Karpas-422 (cell line): ENCODE measurements around the gene MXRA7. TPM values are rescaled to one million over a fixed set of nuclear protein-coding genes. Genes with fewer than 3 reads are reported as not detected.

ENCODE experiments used
- DNase-seq: peaks from one replicate; pipeline ENCODE4 v3.0.0-alpha.2; 2015
- H2AFZ ChIP-seq: fragments of 200-600 bp; sonication (generic); 2 replicates; pipeline ENCODE4 v1.6.1; 2014; ENCODE audit warnings: antibody characterized with exemption, low read length, mixed read lengths
- H3K27ac ChIP-seq: fragments of 200-600 bp; sonication (generic); 2 replicates; pipeline ENCODE4 v1.5.1; 2014; ENCODE audit warnings: mild to moderate bottlenecking, low read length, moderate library complexity
- H3K27me3 ChIP-seq: fragments of 200-600 bp; sonication (generic); 2 replicates; pipeline ENCODE4 v1.6.1; 2014; ENCODE audit warnings: low read length, mixed read lengths
- H3K36me3 ChIP-seq: fragments of 200-600 bp; sonication (generic); 2 replicates; pipeline ENCODE4 v1.6.1; 2014; ENCODE audit warnings: low read length, mixed read lengths; ENCODE audit not compliant: insufficient read depth
- H3K4me1 ChIP-seq: fragments of 200-600 bp; sonication (generic); 2 replicates; pipeline ENCODE4 v1.6.1; 2014; ENCODE audit warnings: mild to moderate bottlenecking, low read length, mixed read lengths
- H3K4me2 ChIP-seq: fragments of 200-600 bp; sonication (generic); 2 replicates; pipeline ENCODE4 v1.6.1; 2014; ENCODE audit warnings: low read length, low read depth, mild to moderate bottlenecking; ENCODE audit not compliant: poor library complexity, severe bottlenecking
- H3K4me3 ChIP-seq: fragments of 200-600 bp; sonication (generic); 2 replicates; pipeline ENCODE4 v1.5.1; 2014; ENCODE audit warnings: mild to moderate bottlenecking, antibody characterized with exemption, low read length, mixed read lengths
- H3K79me2 ChIP-seq: fragments of 200-600 bp; sonication (generic); 2 replicates; pipeline ENCODE4 v1.6.1; 2014; ENCODE audit warnings: mild to moderate bottlenecking, low read length, mixed read lengths
- H3K9ac ChIP-seq: fragments of 200-600 bp; sonication (generic); 2 replicates; pipeline ENCODE4 v1.6.0; 2014; ENCODE audit warnings: low read length
- H3K9me2 ChIP-seq: fragments of 200-600 bp; sonication (generic), shearing (Covaris generic); replicated peaks from 2 replicates; pipeline ENCODE4 v1.6.0; 2014; ENCODE audit warnings: mild to moderate bottlenecking, low read length, moderate library complexity; ENCODE audit not compliant: insufficient read depth
- H3K9me3 ChIP-seq: fragments of 300-700, 200-600 bp; sonication (generic); 2 replicates; pipeline ENCODE4 v1.6.1; 2014; ENCODE audit warnings: low read length, mixed read lengths
- H4K20me1 ChIP-seq: fragments of 200-600 bp; sonication (generic); 2 replicates; pipeline ENCODE4 v1.6.1; 2014; ENCODE audit warnings: mild to moderate bottlenecking, antibody characterized with exemption, low read length, low read depth; ENCODE audit not compliant: insufficient read depth
- total RNA-seq: library from RNA; depleted of rRNA; stranded (reverse); fragments of >200 nt; shearing (Covaris generic); gene quantifications from 2 replicates; pipeline ENCODE4 v1.2.3, GENCODE V29; 2014; ENCODE audit warnings: low replicate concordance

Gene MXRA7
- total RNA-seq, 1 experiment from 2014 or later = 0.45 TPM

GRCh38 chr17:76650504-76650903 lies 60.3 kb downstream of the MXRA7 start:
- no peaks in the 10 kb centered on the region for H3K9me2 ChIP-seq
- no peaks in the 10 kb centered on the region for H3K4me1 ChIP-seq
- H3K27ac ChIP-seq = no peak overlapping the region
- H2AFZ ChIP-seq = no peak overlapping the region
- H3K79me2 ChIP-seq = no peaks in the 10 kb centered on the region
- no peak for DNase-seq
- no peak overlapping the region for H3K4me3 ChIP-seq
- no peaks in the 10 kb centered on the region; the same call in 1 of the 2 replicates for H3K9me3 ChIP-seq
- H3K9ac ChIP-seq = no peak overlapping the region
- no peaks in the 10 kb centered on the region for H3K36me3 ChIP-seq
- H4K20me1 ChIP-seq = no peaks in the 10 kb centered on the region
- H3K4me2 ChIP-seq = no peak overlapping the region
- H3K27me3 ChIP-seq = no peaks in the 10 kb centered on the region

GRCh38 chr17:76646712-76647111 lies 64.1 kb downstream of the MXRA7 start:
- Histone ChIP-seq H3K9me2 (no peaks in the 10 kb centered on the region), H2AFZ (no peak overlapping the region), H3K36me3 (no peaks in the 10 kb centered on the region), H3K79me2 (no peaks in the 10 kb centered on the region), H4K20me1 (no peaks in the 10 kb centered on the region), H3K27me3 (no peaks in the 10 kb centered on the region), H3K4me3 (no peak overlapping the region), H3K9me3 (no peaks in the 10 kb centered on the region; the same call in 1 of the 2 replicates), H3K4me1 (no peaks in the 10 kb centered on the region), H3K27ac (no peak overlapping the region), H3K4me2 (no peak overlapping the region), H3K9ac (no peak overlapping the region)
- no peak for DNase-seq

- H3K4me1 ChIP-seq = no peaks in the 10 kb centered on the region
- no peak overlapping the region for H3K4me3 ChIP-seq
- no peaks in the 10 kb centered on the region; the same call in 1 of the 2 replicates for H3K9me3 ChIP-seq
- no peak overlapping the region for H3K27ac ChIP-seq
- H3K9me2 ChIP-seq = no peaks in the 10 kb centered on the region
- H4K20me1 ChIP-seq = no peaks in the 10 kb centered on the region
- H3K79me2 ChIP-seq = no peaks in the 10 kb centered on the region
- H3K9ac ChIP-seq = no peak overlapping the region
- no peak overlapping the region for H2AFZ ChIP-seq
- H3K4me2 ChIP-seq = no peak overlapping the region
- H3K36me3 ChIP-seq = no peaks in the 10 kb centered on the region
- no peak for DNase-seq
- H3K27me3 ChIP-seq = no peaks in the 10 kb centered on the region
Measured at GRCh38 chr17:76645481-76645880, 65.3 kb downstream of the MXRA7 start.

- Histone ChIP-seq H3K9ac (no peak overlapping the region), H3K27ac (no peak overlapping the region)
Measured at GRCh38 chr17:76644995-76645394, 65.8 kb downstream of the MXRA7 start.

GRCh38 chr17:76643553-76644148 lies 67.1 kb downstream of the MXRA7 start, which contains the start of gene ST6GALNAC1:
ST6GALNAC1 (minus strand) TSS chr17:76643757; CDS start chr17:76643638, 119 bp downstream.
- H3K27ac ChIP-seq = no peak within 1 kb of the TSS
- H3K9me3 ChIP-seq = no peaks in the 10 kb centered on the region; the same call in 1 of the 2 replicates
- H3K36me3 ChIP-seq = no peaks in the 10 kb centered on the region
- no peaks in the 10 kb centered on the region for H3K9me2 ChIP-seq
- H3K4me2 ChIP-seq = no peak within 1 kb of the TSS
- no peak within 1 kb of the TSS for H3K4me3 ChIP-seq
- H3K27me3 ChIP-seq = no peaks in the 10 kb centered on the region
- H2AFZ ChIP-seq = no peak within 1 kb of the TSS
- no peak within 1 kb of the TSS for H3K9ac ChIP-seq
- no peaks in the 10 kb centered on the region for H3K4me1 ChIP-seq
- no peaks in the 10 kb centered on the region for H3K79me2 ChIP-seq
- DNase-seq = no peak
- no peaks in the 10 kb centered on the region for H4K20me1 ChIP-seq

More at GRCh38 chr17:76644995-76645394, 65.8 kb downstream of the MXRA7 start:
- Histone ChIP-seq H3K4me2 (no peak overlapping the region), H3K79me2 (no peaks in the 10 kb centered on the region), H4K20me1 (no peaks in the 10 kb centered on the region), H3K4me1 (no peaks in the 10 kb centered on the region), H3K4me3 (no peak overlapping the region), H3K27me3 (no peaks in the 10 kb centered on the region), H3K9me2 (no peaks in the 10 kb centered on the region), H3K36me3 (no peaks in the 10 kb centered on the region), H2AFZ (no peak overlapping the region), H3K9me3 (no peaks in the 10 kb centered on the region; the same call in 1 of the 2 replicates)
- DNase-seq = no peak

- Histone ChIP-seq H3K4me3 (no peak overlapping the region), H2AFZ (no peak overlapping the region), H3K4me1 (no peaks in the 10 kb centered on the region), H3K9me3 (no peaks in the 10 kb centered on the region; the same call in 1 of the 2 replicates), H3K9me2 (no peaks in the 10 kb centered on the region), H3K4me2 (no peak overlapping the region), H3K27me3 (no peaks in the 10 kb centered on the region), H3K36me3 (no peaks in the 10 kb centered on the region), H3K27ac (no peak overlapping the region), H3K79me2 (no peaks in the 10 kb centered on the region), H3K9ac (no peak overlapping the region), H4K20me1 (no peaks in the 10 kb centered on the region)
- no peak for DNase-seq
Measured at GRCh38 chr17:76642994-76643393, 67.8 kb downstream of the MXRA7 start.

- Histone ChIP-seq H3K9me3 (no peaks in the 10 kb centered on the region; the same call in 1 of the 2 replicates), H3K27me3 (no peaks in the 10 kb centered on the region), H3K4me1 (no peaks in the 10 kb centered on the region), H3K27ac (no peak overlapping the region), H3K79me2 (no peaks in the 10 kb centered on the region), H4K20me1 (no peaks in the 10 kb centered on the region), H2AFZ (no peak overlapping the region), H3K9me2 (no peaks in the 10 kb centered on the region), H3K4me2 (no peak overlapping the region), H3K36me3 (no peaks in the 10 kb centered on the region), H3K4me3 (no peak overlapping the region), H3K9ac (no peak overlapping the region)
- no peak for DNase-seq
Measured at GRCh38 chr17:76642032-76642561, 68.7 kb downstream of the MXRA7 start.

GRCh38 chr17:76641501-76641900 lies 69.3 kb downstream of the MXRA7 start:
- DNase-seq = no peak
- Histone ChIP-seq H3K27me3 (no peaks in the 10 kb centered on the region), H4K20me1 (no peaks in the 10 kb centered on the region), H3K4me2 (no peak overlapping the region), H3K4me3 (no peak overlapping the region), H3K9ac (no peak overlapping the region), H3K79me2 (no peaks in the 10 kb centered on the region), H3K9me2 (no peaks in the 10 kb centered on the region), H3K4me1 (no peaks in the 10 kb centered on the region), H3K9me3 (no peaks in the 10 kb centered on the region; the same call in 1 of the 2 replicates), H3K36me3 (no peaks in the 10 kb centered on the region), H3K27ac (no peak overlapping the region), H2AFZ (no peak overlapping the region)
